Measurements from ENCODE around the gene CCM2. TPM values are rescaled to one million over a fixed set of nuclear protein-coding genes. Genes with fewer than 3 reads are reported as not detected.

The CCM2 gene
- polyA plus RNA-seq, 1 donor from 2014 or later = 25.8 TPM

DNA sequence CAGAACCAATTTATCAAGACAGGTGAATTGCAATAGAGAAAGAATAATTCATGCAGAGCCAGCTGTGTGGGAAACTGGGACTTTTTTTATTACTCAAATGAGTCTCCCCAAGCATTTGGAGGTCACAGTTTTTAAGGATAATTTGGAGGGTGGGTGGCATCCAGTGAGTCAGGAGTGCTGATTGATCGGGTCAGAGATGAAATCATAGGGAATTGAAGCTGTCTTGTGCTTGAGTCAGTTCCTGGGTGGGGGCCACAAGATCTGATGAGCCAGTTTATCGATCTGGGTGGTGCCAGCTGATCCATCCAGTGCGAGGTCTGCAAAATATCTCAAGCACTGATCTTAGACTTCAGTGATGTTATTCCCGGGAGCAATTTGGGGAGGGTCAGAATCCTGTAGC is 11.3 kb upstream of the CCM2 start:
- Histone ChIP-seq H4K20me1 (ENCODE audit: insufficient read depth) (no peaks in the 10 kb centered on the region), H3F3A (ENCODE audit: insufficient read depth, low read length, poor library complexity, severe bottlenecking) (no peaks in the 10 kb centered on the region), H3K9me2 (ENCODE audit: insufficient read depth, low read length) (no peaks in the 10 kb centered on the region), H3K4me3 (ENCODE audit: low read length) (no peak overlapping the region), H3K9ac (ENCODE audit: low read length) (no peak overlapping the region), H3K27ac (ENCODE audit: low read length) (no peak overlapping the region), H3K79me2 (replicated peaks; ENCODE audit: insufficient read depth, low read length) (no peaks in the 10 kb centered on the region), H2AFZ (ENCODE audit: low read depth, low read length) (no peak overlapping the region), H3K4me2 (ENCODE audit: low read length) (no peak overlapping the region), H3K36me3 (ENCODE audit: insufficient read depth, low read length) (no peaks in the 10 kb centered on the region), H3K27me3 (ENCODE audit: insufficient read depth, low read depth, low read length) (no peaks in the 10 kb centered on the region), H3K9me3 (ENCODE audit: low read length) (no peaks in the 10 kb centered on the region)
- TF ChIP-seq EP300 (conservative IDR thresholded peaks at IDR 0.05; ENCODE audit: poor library complexity, severe bottlenecking) (no peak), EZH2 (IDR thresholded peaks at IDR 0.05; ENCODE audit: borderline replicate concordance, insufficient read depth, low read length, poor library complexity, severe bottlenecking) (no peak)
- TF ChIP-seq, protein P1, sequence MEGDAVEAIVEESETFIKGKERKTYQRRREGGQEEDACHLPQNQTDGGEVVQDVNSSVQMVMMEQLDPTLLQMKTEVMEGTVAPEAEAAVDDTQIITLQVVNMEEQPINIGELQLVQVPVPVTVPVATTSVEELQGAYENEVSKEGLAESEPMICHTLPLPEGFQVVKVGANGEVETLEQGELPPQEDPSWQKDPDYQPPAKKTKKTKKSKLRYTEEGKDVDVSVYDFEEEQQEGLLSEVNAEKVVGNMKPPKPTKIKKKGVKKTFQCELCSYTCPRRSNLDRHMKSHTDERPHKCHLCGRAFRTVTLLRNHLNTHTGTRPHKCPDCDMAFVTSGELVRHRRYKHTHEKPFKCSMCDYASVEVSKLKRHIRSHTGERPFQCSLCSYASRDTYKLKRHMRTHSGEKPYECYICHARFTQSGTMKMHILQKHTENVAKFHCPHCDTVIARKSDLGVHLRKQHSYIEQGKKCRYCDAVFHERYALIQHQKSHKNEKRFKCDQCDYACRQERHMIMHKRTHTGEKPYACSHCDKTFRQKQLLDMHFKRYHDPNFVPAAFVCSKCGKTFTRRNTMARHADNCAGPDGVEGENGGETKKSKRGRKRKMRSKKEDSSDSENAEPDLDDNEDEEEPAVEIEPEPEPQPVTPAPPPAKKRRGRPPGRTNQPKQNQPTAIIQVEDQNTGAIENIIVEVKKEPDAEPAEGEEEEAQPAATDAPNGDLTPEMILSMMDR (IDR thresholded peaks at IDR 0.05; ENCODE audit: poor library complexity, severe bottlenecking) = no peak

DNA sequence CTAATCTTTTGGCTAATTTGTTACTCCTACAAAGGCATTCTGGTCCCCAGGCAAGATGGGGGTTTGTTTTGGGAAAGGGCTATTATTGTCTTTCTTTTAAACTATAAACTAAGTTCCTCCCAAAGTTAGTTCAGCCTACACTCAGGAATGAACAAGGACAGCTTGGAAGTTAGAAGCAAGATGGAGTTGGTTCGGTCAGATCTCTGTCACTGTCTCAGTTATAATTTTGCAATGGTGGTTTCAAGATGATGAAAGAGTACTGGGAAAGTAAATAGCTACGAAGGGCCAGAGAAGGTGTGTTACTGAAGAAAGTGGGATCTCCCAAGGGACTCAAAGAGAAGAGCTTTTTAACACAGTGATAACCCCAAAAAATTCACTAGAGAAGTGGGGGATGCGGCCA is 10.9 kb upstream of the CCM2 start:
- H3K9me3 ChIP-seq (ENCODE audit: low read length) = no peaks in the 10 kb centered on the region
- no peak overlapping the region for H3K27ac ChIP-seq (ENCODE audit: low read length)
- H2AFZ ChIP-seq (ENCODE audit: low read depth, low read length) = no peak overlapping the region
- H3K9ac ChIP-seq (ENCODE audit: low read length) = no peak overlapping the region
- TF ChIP-seq POLR2AphosphoS5 (IDR thresholded peaks at IDR 0.05) (no peak), MXI1 (conservative IDR thresholded peaks at IDR 0.05; ENCODE audit: poor library complexity, severe bottlenecking) (no peak), EZH2 (IDR thresholded peaks at IDR 0.05; ENCODE audit: borderline replicate concordance, insufficient read depth, low read length, poor library complexity, severe bottlenecking) (no peak), EP300 (conservative IDR thresholded peaks at IDR 0.05; ENCODE audit: poor library complexity, severe bottlenecking) (no peak), SMC3 (conservative IDR thresholded peaks at IDR 0.05; ENCODE audit: poor library complexity) (no peak), TAF1 (IDR thresholded peaks at IDR 0.05; ENCODE audit: low read depth) (no peak), RAD21 (conservative IDR thresholded peaks at IDR 0.05) (no peak)
- TF ChIP-seq, protein P2, sequence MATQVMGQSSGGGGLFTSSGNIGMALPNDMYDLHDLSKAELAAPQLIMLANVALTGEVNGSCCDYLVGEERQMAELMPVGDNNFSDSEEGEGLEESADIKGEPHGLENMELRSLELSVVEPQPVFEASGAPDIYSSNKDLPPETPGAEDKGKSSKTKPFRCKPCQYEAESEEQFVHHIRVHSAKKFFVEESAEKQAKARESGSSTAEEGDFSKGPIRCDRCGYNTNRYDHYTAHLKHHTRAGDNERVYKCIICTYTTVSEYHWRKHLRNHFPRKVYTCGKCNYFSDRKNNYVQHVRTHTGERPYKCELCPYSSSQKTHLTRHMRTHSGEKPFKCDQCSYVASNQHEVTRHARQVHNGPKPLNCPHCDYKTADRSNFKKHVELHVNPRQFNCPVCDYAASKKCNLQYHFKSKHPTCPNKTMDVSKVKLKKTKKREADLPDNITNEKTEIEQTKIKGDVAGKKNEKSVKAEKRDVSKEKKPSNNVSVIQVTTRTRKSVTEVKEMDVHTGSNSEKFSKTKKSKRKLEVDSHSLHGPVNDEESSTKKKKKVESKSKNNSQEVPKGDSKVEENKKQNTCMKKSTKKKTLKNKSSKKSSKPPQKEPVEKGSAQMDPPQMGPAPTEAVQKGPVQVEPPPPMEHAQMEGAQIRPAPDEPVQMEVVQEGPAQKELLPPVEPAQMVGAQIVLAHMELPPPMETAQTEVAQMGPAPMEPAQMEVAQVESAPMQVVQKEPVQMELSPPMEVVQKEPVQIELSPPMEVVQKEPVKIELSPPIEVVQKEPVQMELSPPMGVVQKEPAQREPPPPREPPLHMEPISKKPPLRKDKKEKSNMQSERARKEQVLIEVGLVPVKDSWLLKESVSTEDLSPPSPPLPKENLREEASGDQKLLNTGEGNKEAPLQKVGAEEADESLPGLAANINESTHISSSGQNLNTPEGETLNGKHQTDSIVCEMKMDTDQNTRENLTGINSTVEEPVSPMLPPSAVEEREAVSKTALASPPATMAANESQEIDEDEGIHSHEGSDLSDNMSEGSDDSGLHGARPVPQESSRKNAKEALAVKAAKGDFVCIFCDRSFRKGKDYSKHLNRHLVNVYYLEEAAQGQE (IDR thresholded peaks at IDR 0.05; ENCODE audit: borderline replicate concordance) = no peak
- TF ChIP-seq, protein P1 (IDR thresholded peaks at IDR 0.05; ENCODE audit: poor library complexity, severe bottlenecking) = no peak
- H4K20me1 ChIP-seq (ENCODE audit: insufficient read depth) = no peaks in the 10 kb centered on the region
- H3K36me3 ChIP-seq (ENCODE audit: insufficient read depth, low read length) = no peaks in the 10 kb centered on the region
- H3K4me3 ChIP-seq (ENCODE audit: low read length) = no peak overlapping the region
- no peaks in the 10 kb centered on the region for H3F3A ChIP-seq (ENCODE audit: insufficient read depth, low read length, poor library complexity, severe bottlenecking)
- no peaks in the 10 kb centered on the region for H3K79me2 ChIP-seq (replicated peaks; ENCODE audit: insufficient read depth, low read length)
- no peaks in the 10 kb centered on the region for H3K27me3 ChIP-seq (ENCODE audit: insufficient read depth, low read depth, low read length)
- no peak overlapping the region for H3K4me2 ChIP-seq (ENCODE audit: low read length)
- no peaks in the 10 kb centered on the region for H3K9me2 ChIP-seq (ENCODE audit: insufficient read depth, low read length)
